GM19099 (cell line): Measurements from ENCODE around the gene PDSS2.

Source experiments
- POLR2A ChIP-seq: IDR thresholded peaks from 3 replicates; pipeline ENCODE4 v1.6.1; 2011; ENCODE audit warnings: low read depth; ENCODE audit not compliant: insufficient read length; ENCODE audit errors: extremely low read depth

The PDSS2 gene

DNA sequence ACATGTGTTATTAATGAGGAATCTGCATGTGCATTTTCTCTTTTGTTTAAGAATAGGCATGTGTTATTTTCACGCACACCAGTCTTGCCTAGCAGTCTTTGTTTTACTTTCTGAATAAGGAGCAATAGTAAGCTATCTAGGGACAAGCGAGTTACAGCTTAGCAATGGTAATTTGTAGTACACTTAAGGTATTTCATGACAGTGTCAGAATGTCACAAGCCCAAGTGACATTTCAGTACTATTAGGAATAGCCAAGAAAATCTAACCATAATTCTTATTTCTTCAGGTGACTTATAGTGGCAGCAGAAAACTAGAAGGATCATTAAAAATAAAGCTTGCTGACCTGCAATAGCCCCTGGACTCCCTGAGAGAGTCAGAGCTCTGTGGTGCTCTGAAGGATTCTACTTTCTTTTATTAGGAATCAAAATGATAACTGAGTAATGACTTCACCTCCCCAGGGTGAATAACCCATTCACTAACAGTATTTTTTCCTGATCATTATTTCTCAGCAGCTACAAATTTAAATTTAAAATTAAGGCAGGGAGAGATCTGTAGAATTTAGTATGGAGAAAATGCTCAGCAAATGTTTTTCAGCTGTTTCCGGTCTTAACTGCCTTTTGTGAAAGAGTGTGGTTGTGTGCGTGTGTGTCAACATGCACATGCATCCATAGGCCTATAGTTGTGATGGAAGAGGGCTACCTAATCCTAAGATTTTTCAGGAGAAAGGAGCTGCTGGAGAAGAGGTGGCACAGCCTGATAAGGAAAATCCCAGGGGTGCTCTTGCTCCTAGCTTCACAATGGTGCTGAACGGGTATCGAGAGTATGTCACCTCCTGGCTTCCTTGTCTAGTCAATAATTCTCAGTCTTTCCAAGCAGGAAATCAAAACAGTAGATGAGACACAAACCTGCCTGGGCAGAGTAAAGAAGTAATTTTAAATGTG is 254.0 kb downstream of the PDSS2 start:
- no peak for TF ChIP-seq POLR2A

DNA sequence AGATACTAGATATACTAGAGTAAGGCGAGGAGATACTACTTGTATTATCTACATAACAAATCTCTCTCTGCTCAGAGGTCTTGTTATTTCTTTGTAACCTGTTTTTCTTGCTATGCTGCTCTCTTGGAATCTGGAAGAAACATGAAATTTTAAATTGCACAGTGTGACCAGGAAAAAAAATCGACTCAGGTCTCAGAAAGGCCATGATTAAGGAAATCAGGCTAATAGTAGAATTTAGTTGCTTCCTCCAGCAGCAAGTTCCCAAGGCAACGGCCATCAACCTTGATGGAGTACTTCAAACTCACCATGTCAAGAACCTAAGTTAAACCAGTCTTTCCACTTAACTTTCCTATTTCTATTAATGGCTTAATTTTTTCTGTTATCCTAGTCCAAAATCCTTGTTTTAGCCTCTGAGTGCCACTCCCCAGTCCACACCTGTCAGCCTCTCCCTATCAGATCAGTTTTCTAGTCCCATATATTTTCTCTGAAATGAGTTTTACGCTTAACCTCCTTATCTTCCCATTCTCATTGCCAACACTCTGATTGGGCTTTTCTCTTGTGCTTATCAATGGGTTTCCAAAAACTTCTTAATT is 256.4 kb downstream of the PDSS2 start:
- TF ChIP-seq POLR2A: no peak

DNA sequence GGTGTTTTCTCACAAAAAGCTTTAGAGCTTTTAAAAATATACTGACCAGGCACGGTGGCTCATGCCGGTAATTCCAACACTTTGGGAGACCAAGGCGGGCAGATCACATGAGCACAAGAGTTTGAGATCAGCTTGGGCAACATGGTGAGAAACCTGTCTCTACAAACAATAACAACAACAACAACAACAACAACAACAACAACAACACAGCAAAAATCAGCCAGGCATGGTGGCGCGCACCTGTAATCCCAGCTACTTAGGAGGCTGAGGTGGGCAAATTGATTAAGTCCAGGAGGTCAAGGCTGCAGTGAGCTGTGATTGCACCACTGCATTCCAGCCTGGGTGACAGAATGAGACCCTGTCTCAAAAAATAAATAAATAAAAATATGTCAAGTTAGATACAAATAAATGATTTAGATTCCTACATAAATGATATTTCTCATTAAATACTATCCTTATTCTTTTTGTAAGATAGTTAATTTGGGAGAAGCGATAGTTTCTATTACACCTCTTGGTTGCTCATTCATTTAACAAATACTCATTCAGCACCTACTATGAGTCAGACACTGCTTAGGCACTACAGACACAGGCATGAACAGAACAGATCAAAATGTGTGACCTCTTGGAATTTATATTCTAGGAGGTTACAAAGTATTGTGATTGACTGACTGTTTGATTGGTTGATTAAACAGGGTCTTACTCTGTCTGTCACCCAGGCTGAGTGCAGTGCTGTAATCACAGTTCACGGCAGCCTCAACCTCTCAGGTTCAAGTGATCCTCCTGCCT is 260.5 kb downstream of the PDSS2 start:
- no peak for TF ChIP-seq POLR2A

DNA sequence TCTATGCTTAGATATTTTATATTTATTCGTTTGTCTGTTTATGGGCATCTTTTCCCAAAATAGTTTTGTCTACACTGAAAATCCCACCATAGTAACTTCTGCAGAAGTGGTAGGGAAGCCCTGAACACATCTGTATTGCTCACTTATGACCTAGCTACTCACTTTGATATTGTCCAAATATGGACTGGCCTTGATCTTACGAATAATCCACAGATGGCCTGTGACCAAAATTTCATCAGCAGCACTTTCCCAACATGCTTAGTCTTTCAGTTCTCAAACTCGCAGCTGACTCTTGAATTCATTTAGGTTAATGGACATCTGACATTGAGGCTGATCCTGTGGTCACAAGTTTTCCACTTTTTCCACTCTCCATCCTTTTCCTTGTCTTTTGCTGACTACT is 263.2 kb downstream of the PDSS2 start:
- TF ChIP-seq POLR2A: no peak

DNA sequence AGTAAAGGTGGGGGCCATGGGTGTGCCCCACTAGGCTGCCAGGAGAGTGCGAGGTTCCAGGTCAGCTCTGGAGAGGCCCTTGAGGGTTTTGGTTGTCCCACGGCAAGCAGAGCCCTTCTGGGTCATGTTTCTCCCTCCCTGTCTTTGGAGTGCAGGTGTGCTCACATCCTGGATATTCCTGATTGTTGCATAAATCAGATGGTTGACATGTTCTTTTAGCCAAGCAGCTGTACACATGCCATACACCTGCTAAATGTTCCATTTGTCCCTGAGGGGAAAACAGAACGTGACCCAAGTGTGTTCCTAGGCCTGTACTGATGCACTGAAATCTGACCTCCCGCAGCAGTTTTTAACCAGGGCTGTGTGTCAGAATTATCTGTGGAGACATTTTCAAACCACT is 266.5 kb downstream of the PDSS2 start:
- TF ChIP-seq POLR2A: no peak

DNA sequence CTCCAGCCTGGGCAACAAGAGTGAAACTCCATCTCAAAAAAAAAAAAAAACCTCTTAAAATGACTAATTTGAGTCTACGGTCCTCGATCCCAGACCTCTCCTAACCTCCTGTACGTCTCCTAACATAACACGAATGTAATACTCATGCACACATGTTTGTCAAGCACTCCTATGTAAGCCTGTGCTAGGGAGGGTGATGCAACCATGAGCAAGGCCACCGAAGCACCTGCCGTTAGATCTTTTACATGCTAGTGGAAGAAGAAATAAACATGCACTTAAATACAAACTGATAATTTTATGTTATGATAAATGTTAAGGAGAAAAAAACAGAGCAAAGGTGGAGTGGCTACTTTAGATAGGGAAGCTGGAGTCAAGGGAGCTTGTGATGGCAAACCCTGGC is 271.7 kb downstream of the PDSS2 start:
- TF ChIP-seq POLR2A: no peak

DNA sequence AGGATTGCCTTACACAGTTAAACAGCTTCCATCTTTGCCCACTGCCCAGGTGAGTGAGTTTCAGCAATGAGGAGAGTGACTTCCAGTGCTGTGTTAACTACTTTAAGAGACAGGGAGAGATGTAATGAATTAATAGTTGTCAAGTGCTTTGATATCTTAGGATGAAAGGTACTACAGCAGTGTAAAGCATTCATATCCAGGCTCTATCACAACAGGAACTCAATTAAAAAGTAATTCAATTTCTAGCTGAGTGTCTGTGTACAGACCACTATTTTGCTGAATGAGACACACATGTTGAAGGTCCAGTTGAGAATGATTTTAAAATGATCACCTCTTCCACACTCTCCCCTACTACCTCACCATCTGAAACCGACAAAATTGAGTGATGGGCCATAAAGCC is 273.3 kb downstream of the PDSS2 start:
- no peak for TF ChIP-seq POLR2A

DNA sequence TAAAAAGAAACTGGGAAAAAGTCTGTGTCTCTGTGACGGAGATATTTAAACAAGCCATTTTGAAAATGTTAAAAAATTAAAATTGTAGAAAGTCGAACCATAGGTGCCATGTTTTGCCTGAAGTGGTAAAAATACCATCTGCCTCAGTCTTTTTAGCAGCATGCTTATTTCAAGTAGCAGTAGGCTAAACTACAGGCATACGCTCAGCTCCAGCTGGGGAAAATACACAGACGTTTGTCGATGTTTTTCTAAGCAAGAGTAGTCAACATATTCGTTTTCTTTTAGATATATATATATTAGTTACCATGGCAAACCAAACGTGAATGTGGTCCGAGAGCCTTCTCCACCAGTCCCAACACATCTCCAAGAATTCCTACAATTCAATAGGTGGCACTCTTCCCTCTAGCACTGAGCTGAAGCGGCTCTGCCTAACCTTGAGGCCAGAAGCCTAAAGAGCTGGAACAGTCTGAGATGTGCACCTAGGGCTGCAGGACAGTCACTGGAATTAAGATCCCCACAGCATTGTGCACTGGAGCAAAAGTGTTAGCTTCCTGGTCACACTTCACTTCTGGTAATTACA is 273.9 kb downstream of the PDSS2 start:
- TF ChIP-seq POLR2A: no peak

DNA sequence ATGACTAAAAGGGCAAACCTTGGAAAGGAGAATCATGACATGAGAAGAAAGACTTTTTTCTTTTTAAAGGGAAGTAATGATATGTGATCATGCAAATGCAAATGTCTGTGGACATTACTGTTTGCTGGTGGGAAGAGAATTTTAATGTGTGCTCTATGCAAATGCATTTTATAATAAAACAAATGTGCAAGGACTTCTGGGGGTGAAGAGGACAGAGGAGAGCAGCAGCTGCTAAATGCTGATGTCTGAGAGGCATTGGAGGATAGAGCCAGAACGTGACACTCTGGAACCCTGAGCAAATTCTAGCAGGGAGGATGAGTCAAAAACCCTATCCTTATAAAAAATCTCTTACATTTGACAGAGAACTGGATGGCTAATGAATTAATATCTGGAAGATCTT is 274.9 kb downstream of the PDSS2 start:
- TF ChIP-seq POLR2A: no peak

DNA sequence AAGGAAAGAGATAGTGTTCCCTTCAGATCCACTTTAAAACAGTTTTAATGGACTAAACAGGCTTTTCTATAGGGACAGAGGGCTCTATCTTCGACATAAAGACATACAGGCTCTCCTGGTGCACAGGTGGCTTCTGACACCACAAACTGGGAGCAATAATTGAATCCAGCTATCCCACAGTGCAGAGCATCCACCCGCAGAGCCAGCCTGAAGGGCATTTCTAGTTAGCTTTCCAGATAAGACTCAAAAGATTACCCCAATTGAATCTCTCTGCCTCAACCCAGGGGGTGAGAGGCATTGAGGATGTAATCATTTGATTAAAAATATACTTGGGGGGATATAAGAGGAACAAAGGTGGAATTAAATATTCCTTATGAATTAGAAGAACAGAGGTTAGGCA is 279.3 kb downstream of the PDSS2 start:
- no peak for TF ChIP-seq POLR2A

DNA sequence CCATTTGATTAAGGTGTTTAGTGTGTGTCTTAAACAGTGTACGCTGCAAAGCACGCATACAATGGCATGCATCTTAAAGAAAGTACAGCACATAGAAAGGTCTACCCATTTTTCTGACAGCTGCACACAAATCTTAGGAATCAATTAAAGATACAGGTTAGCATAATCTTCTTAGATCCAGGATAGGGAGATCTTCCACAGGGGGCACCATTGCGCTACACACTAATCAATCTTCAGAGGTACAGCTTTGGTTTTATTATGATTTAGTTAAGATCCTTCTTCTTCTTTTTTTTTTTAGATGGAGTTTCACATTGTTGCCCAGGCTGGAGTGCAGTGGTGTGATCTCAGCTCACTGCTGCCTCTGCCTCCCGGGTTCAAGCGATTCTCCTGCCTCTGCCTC is 280.4 kb downstream of the PDSS2 start:
- no peak for TF ChIP-seq POLR2A

DNA sequence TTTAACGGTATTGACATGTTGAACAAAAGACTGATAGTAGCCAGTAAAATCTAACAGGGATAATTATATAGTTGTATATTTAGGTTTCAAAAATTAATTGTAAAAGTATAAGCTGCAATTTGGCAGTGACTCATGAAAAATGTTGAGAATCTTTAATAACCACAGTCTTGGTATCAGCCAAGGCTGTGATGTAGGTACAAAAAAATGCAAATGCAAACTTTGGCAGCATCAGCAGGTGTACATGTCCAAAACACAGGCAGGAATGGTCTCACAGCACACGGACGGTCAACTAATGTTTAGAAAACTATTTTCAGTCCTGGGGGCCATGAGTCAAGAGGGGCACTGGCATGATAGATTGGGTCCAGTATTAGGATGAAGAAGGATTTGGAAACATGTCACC is 285.6 kb downstream of the PDSS2 start:
- TF ChIP-seq POLR2A: no peak

DNA sequence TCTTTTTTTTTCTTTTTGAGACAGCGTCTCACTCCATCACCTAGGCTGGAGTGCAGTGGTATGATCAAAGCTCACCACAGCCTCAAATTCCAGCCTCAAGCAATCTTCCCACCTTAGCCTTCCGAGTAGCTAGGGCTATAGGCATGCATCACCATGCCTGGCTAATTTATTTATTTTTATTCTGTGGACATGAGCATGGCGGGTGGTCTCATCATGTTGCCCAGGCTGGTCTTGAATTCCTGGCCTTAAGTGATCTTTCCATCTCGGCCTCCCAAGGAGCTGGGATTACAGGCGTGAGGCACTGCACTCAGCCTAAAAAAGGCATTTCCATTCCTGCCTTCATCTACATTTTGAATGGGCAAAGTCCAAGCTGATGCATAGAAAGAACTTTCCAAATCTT is 287.9 kb downstream of the PDSS2 start:
- no peak for TF ChIP-seq POLR2A

DNA sequence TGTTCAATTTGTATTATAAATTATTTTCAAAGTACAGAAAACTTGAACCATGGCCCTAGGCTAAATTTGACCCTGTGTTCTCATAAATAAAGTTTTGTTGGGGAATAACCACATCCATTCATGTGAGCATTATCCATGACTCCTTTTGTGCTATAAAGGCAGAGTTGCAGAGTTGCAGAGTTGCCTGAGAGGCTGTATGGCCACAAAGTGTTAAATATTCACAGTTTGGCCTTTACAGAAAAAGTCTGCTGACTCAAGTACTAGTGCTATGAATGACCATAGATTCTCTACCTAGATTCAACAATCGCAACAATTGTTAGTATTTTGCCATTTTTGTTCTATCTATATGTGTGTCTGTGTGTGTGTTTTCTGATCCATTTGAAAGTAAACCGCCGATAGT is 297.8 kb downstream of the PDSS2 start:
- TF ChIP-seq POLR2A: no peak

DNA sequence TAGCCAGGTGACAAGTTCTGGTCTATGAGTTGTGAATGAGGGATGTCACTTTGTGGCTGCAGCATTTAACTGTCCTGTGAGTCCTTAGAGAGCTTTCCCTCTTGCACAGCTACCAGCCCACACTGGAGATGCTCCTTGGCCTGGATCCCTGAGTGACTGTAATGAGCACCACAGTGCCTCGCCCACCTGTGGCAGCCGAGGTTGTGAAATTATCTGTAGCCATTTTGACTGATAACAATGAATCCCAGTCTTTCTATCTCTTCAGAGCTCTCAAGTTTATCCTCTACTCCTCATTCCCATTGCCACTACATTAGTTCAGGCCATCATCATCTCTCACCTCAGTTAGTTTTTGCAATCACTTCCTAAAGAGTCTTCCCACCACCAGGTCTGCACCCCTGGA is 302.7 kb downstream of the PDSS2 start:
- no peak for TF ChIP-seq POLR2A
